Measurements from ENCODE around the gene SNX24. TPM values are rescaled to one million over a fixed set of nuclear protein-coding genes. Genes with fewer than 3 reads are reported as not detected.

The SNX24 gene
- total RNA-seq, 1 experiment from 2014 or later = 23.5 TPM

- H3K36me3 Mint-ChIP-seq (ENCODE audit: insufficient read depth, unreplicated experiment) = no peaks in the 10 kb centered on the region
- BruUV-seq (replicated peaks) = no TSS peak
Measured at GRCh38 chr5:122879076-122879475, 33.7 kb downstream of the SNX24 start.

GRCh38 chr5:122880170-122880689, 34.8 kb downstream of the SNX24 start:
- Mint-ChIP-seq H3K4me3 (ENCODE audit: low read depth, unreplicated experiment) (no peak overlapping the region), H3K27me3 (ENCODE audit: unreplicated experiment) (no peaks in the 10 kb centered on the region), H3K9me3 (ENCODE audit: low read depth, unreplicated experiment) (no peaks in the 10 kb centered on the region), H3K36me3 (ENCODE audit: insufficient read depth, unreplicated experiment) (no peaks in the 10 kb centered on the region), H3K4me1 (ENCODE audit: low read depth, unreplicated experiment) (no peaks in the 10 kb centered on the region), H3K27ac (ENCODE audit: unreplicated experiment) (no peak overlapping the region)
- TF ChIP-seq CTCF (IDR thresholded peaks at IDR 0.05; ENCODE audit: unreplicated experiment) = no peak
- no peak for DNase-seq
- CTCF ChIA-PET = interaction anchor here (0.5 to 0.7 kb wide), 2 partner anchors 28 to 33 kb away, joined by 3 read pairs; no protein-coding TSS in a partner anchor
- intact Hi-C loops (cut with micrococcal nuclease; ENCODE audit: unreplicated experiment) = no loop called here
- BruUV-seq (replicated peaks) = no TSS peak

More at GRCh38 chr5:122879076-122879475, 33.7 kb downstream of the SNX24 start:
- no peak for DNase-seq
- Mint-ChIP-seq H3K4me3 (ENCODE audit: low read depth, unreplicated experiment) (no peak overlapping the region), H3K4me1 (ENCODE audit: low read depth, unreplicated experiment) (no peaks in the 10 kb centered on the region), H3K27ac (ENCODE audit: unreplicated experiment) (no peak overlapping the region), H3K9me3 (ENCODE audit: low read depth, unreplicated experiment) (no peaks in the 10 kb centered on the region), H3K27me3 (ENCODE audit: unreplicated experiment) (no peaks in the 10 kb centered on the region)
- intact Hi-C loops (cut with micrococcal nuclease; ENCODE audit: unreplicated experiment) = no loop called here
- TF ChIP-seq CTCF (IDR thresholded peaks at IDR 0.05; ENCODE audit: unreplicated experiment) = no peak
- CTCF ChIA-PET = no interaction called here

- Mint-ChIP-seq H3K9me3 (ENCODE audit: low read depth, unreplicated experiment) (no peaks in the 10 kb centered on the region), H3K4me1 (ENCODE audit: low read depth, unreplicated experiment) (no peaks in the 10 kb centered on the region), H3K36me3 (ENCODE audit: insufficient read depth, unreplicated experiment) (no peaks in the 10 kb centered on the region), H3K4me3 (ENCODE audit: low read depth, unreplicated experiment) (no peak overlapping the region), H3K27me3 (ENCODE audit: unreplicated experiment) (no peaks in the 10 kb centered on the region), H3K27ac (ENCODE audit: unreplicated experiment) (no peak overlapping the region)
- TF ChIP-seq CTCF (IDR thresholded peaks at IDR 0.05; ENCODE audit: unreplicated experiment) = no peak
- BruUV-seq (replicated peaks) = no TSS peak
- CTCF ChIA-PET = interaction anchor here (0.5 to 0.9 kb wide), 3 partner anchors 27 to 171 kb away, joined by 3 to 6 read pairs (median 3); no protein-coding TSS in a partner anchor
- no peak for DNase-seq
- intact Hi-C loops (cut with micrococcal nuclease; ENCODE audit: unreplicated experiment) = no loop called here
Measured at GRCh38 chr5:122880749-122881148, 35.3 kb downstream of the SNX24 start.

- CTCF ChIA-PET = no interaction called here
- Mint-ChIP-seq H3K4me3 (ENCODE audit: low read depth, unreplicated experiment) (no peak overlapping the region), H3K27ac (ENCODE audit: unreplicated experiment) (no peak overlapping the region), H3K27me3 (ENCODE audit: unreplicated experiment) (no peaks in the 10 kb centered on the region), H3K4me1 (ENCODE audit: low read depth, unreplicated experiment) (no peaks in the 10 kb centered on the region), H3K36me3 (ENCODE audit: insufficient read depth, unreplicated experiment) (no peaks in the 10 kb centered on the region), H3K9me3 (ENCODE audit: low read depth, unreplicated experiment) (no peaks in the 10 kb centered on the region)
- TF ChIP-seq CTCF (IDR thresholded peaks at IDR 0.05; ENCODE audit: unreplicated experiment) = no peak
- BruUV-seq (replicated peaks) = no TSS peak
- intact Hi-C loops (cut with micrococcal nuclease; ENCODE audit: unreplicated experiment) = no loop called here
- no peak for DNase-seq
Measured at GRCh38 chr5:122882831-122883230, 37.4 kb downstream of the SNX24 start.
